GM10266 (cell line): ENCODE results near the gene ABCB10.
A peak's percentile ranks its signal among the peaks of the same experiment; 100 is the strongest.

Experiments
- DNase-seq: peaks from one replicate; pipeline ENCODE4 v3.0.0; 2012; ENCODE audit errors: extremely low spot score
- CTCF ChIP-seq: IDR thresholded peaks from 2 replicates; pipeline ENCODE4 v1.5.1; 2012; ENCODE audit warnings: mild to moderate bottlenecking, low read depth; ENCODE audit not compliant: control insufficient read depth, insufficient read depth; ENCODE audit errors: missing control alignments

The ABCB10 gene

GRCh38 chr1:229558460-229559335 is at the start of gene ABCB10:
Gene ABCB10 (minus strand): TSS chr1:229558707. CDS start chr1:229558652, 55 bp downstream.
- DNase-seq: peak; percentile 97
- peak; percentile 95 for TF ChIP-seq CTCF

GRCh38 chr1:229607370-229607769 is 48.9 kb upstream of the ABCB10 start:
- no peak for TF ChIP-seq CTCF
- DNase-seq: no peak

GRCh38 chr1:229603371-229604005 is 45.0 kb upstream of the ABCB10 start:
- TF ChIP-seq CTCF: no peak
- DNase-seq: no peak

- TF ChIP-seq CTCF: no peak
- DNase-seq: no peak
Measured at GRCh38 chr1:229600229-229600628, 41.7 kb upstream of the ABCB10 start.

- no peak for DNase-seq
- TF ChIP-seq CTCF: no peak
Measured at GRCh38 chr1:229599218-229599954, 40.9 kb upstream of the ABCB10 start.

- no peak for DNase-seq
- TF ChIP-seq CTCF: no peak
Measured at GRCh38 chr1:229597877-229598276, 39.4 kb upstream of the ABCB10 start.
